Natural killer cell (primary cell): ENCODE results near the gene SBK3. TPM values are rescaled to one million over a fixed set of nuclear protein-coding genes. Genes with fewer than 3 reads are reported as not detected.

Source experiments
- ATAC-seq, 3 donors: fragments of 150-1000 bp in 2 of 3; fragments of 200-7000 bp in 1 of 3; cut with Tn5 transposase; 1 replicate in 1 of 3; 2 replicates in 2 of 3; pipeline ENCODE4 v1.10.0; 2021; ENCODE audit warnings: mild to moderate bottlenecking in 2 of 3, moderate library complexity in 2 of 3
- DNase-seq, 2 donors: peaks; one replicate each; pipeline versions ENCODE4 v3.0.0 to v3.0.0-alpha.2; 2013 to 2021; ENCODE audit warnings: mixed read lengths in 1 of 2
- H3K27ac ChIP-seq: one replicate; pipeline ENCODE4 v1.5.1; 2013; ENCODE audit warnings: mild to moderate bottlenecking, low read length
- H3K27me3 ChIP-seq: one replicate; pipeline ENCODE4 v1.6.1; 2013; ENCODE audit warnings: low read length; ENCODE audit not compliant: control insufficient read depth, insufficient read depth
- H3K36me3 ChIP-seq: one replicate; pipeline ENCODE4 v1.6.1; 2013; ENCODE audit warnings: low read length; ENCODE audit not compliant: control insufficient read depth, insufficient read depth
- H3K4me1 ChIP-seq: one replicate; pipeline ENCODE4 v1.6.1; 2013; ENCODE audit warnings: low read length; ENCODE audit not compliant: control insufficient read depth, insufficient read depth
- H3K4me3 ChIP-seq: one replicate; pipeline ENCODE4 v1.5.1; 2013; ENCODE audit warnings: low read length
- H3K9me3 ChIP-seq: one replicate; pipeline ENCODE4 v1.6.1; 2013; ENCODE audit warnings: low read length; ENCODE audit not compliant: control insufficient read depth, insufficient read depth
- H3K27ac Mint-ChIP-seq, 2 donors: one replicate each; pipeline ENCODE4 v1.8.0; 2022; ENCODE audit warnings: mild to moderate bottlenecking in 2 of 2, mixed read lengths in 2 of 2, moderate library complexity in 1 of 2
- H3K27me3 Mint-ChIP-seq, 2 donors: one replicate each; pipeline ENCODE4 v1.8.0; 2022; ENCODE audit warnings: low read depth in 2 of 2, mixed read lengths in 2 of 2
- H3K36me3 Mint-ChIP-seq: one replicate; pipeline ENCODE4 v1.8.0; 2022; ENCODE audit warnings: mixed read lengths
- H3K4me1 Mint-ChIP-seq, 2 donors: one replicate each; pipeline ENCODE4 v1.8.0; 2022; ENCODE audit warnings: mixed read lengths in 2 of 2
- H3K4me3 Mint-ChIP-seq: one replicate; pipeline ENCODE4 v1.8.0; 2022; ENCODE audit warnings: mild to moderate bottlenecking, moderate library complexity, mixed read lengths
- H3K9me3 Mint-ChIP-seq, 2 donors: one replicate each; pipeline ENCODE4 v1.8.0; 2022; ENCODE audit warnings: mixed read lengths in 2 of 2
- WGBS: methylation state at CpG from one replicate; pipeline ENCODE4 v1.1.7; 2013; ENCODE audit warnings: missing lambda C conversion rate; ENCODE audit not compliant: insufficient coverage; 5-methylcytosine and 5-hydroxymethylcytosine counted together
- intact Hi-C: fragments of 100-400 bp; cut with micrococcal nuclease; formaldehyde crosslinking; loops from one replicate; pipeline ENCODE4 v1.14.2; 2022
- total RNA-seq, 4 donors: library from RNA; stranded (reverse); fragments of 120-200 nt in 1 of 4; gene quantifications; one replicate each; pipeline versions ENCODE4 v1.2.3 to v1.2.4, GENCODE V29; 2013 to 2022
- TF ChIP-seq, protein P1 (sequence below): fragments of 200-600 bp; IDR thresholded peaks from one replicate; pipeline ENCODE4 v1.8.0; 2022; ENCODE audit warnings: antibody characterized with exemption

SBK3 gene
- total RNA-seq, result not detected
- total RNA-seq (2013), result not detected

- Mint-ChIP-seq H3K4me3 (no peak within 1 kb of the TSS), H3K36me3 (no peaks in the 10 kb centered on the region), H3K9me3 (no peaks in the 10 kb centered on the region), H3K27ac (no peak within 1 kb of the TSS), H3K27me3 (peaks cover 0 to 27% of the 10 kb centered on the region in 2 donors), H3K4me1 (no peaks in the 10 kb centered on the region)
- Histone ChIP-seq H3K4me3 (no peak within 1 kb of the TSS), H3K27ac (no peak within 1 kb of the TSS), H3K9me3 (no peaks in the 10 kb centered on the region), H3K27me3 (peaks cover 4% of the 10 kb centered on the region), H3K36me3 (no peaks in the 10 kb centered on the region), H3K4me1 (no peaks in the 10 kb centered on the region)
- intact Hi-C loops, result no loop called here
- WGBS, result 95% methylated on average over 10 of the region's 10 CpGs
- TF ChIP-seq, protein P1, sequence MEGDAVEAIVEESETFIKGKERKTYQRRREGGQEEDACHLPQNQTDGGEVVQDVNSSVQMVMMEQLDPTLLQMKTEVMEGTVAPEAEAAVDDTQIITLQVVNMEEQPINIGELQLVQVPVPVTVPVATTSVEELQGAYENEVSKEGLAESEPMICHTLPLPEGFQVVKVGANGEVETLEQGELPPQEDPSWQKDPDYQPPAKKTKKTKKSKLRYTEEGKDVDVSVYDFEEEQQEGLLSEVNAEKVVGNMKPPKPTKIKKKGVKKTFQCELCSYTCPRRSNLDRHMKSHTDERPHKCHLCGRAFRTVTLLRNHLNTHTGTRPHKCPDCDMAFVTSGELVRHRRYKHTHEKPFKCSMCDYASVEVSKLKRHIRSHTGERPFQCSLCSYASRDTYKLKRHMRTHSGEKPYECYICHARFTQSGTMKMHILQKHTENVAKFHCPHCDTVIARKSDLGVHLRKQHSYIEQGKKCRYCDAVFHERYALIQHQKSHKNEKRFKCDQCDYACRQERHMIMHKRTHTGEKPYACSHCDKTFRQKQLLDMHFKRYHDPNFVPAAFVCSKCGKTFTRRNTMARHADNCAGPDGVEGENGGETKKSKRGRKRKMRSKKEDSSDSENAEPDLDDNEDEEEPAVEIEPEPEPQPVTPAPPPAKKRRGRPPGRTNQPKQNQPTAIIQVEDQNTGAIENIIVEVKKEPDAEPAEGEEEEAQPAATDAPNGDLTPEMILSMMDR, result no peak
- DNase-seq (no peak), ATAC-seq (no peak)
Observed at GRCh38 chr19:55545443-55545842, at the start of gene SBK3. SBK3 (minus strand) TSS chr19:55545543; CDS start chr19:55545543, 0 bp downstream.

DNA sequence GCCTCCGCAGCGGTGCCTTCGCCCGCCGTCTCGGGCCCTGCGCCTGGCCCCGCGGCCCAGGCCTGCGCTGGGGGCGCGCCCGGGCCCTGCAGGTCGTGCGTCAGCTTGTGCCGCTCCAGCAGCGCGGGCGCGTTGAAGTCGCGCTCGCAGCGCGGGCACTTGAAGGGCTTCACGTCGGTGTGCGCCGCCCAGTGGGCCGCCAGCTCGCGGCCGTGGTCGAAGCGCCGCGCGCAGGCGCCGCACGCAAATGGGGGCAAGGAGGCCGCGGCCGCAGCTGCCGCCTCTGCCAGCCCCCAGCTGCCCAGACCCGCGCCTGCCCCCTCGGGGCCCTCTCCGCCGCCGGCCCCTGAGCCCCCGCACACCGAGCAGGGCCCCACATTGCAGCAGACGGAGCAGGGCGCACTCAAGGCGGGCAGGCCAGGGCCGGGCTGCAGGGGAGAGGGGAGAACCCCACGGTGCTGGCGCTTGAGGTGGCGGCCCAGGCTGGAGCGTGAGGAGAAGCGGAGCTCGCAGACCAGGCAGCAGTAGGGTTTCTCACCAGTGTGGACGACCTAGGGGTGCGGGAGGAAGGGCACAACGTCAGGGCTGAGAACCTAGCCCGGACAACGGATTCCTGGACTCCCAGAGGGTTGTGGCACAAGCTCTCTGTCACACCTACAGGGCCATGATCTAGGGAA is 47.9 kb upstream of the SBK3 start:
- no peaks in the 10 kb centered on the region for H3K9me3 Mint-ChIP-seq
- TF ChIP-seq, protein P1, result no peak
- H3K4me3 Mint-ChIP-seq, result no peak overlapping the region
- peaks cover 0 to 12% of the 10 kb centered on the region in 2 donors for H3K27me3 Mint-ChIP-seq
- no peak overlapping the region for H3K27ac Mint-ChIP-seq
- Histone ChIP-seq H3K9me3 (no peaks in the 10 kb centered on the region), H3K27ac (no peak overlapping the region), H3K36me3 (peaks cover 5% of the 10 kb centered on the region), H3K4me3 (no peak overlapping the region), H3K4me1 (peaks cover under 1% of the 10 kb centered on the region), H3K27me3 (no peaks in the 10 kb centered on the region)
- peaks cover 0 to 3% of the 10 kb centered on the region in 2 donors for H3K4me1 Mint-ChIP-seq
- no peaks in the 10 kb centered on the region for H3K36me3 Mint-ChIP-seq
- 97% methylated on average over 68 of the region's 68 CpGs for WGBS
- no peak for DNase-seq
- intact Hi-C loops, result no loop called here
- ATAC-seq, result no peak

GRCh38 chr19:55592391-55593090 is 47.2 kb upstream of the SBK3 start:
- peaks cover 5% of the 10 kb centered on the region for H3K36me3 ChIP-seq
- no peaks in the 10 kb centered on the region for H3K27me3 ChIP-seq
- H3K4me3 ChIP-seq, result no peak overlapping the region
- no peaks in the 10 kb centered on the region for H3K4me1 Mint-ChIP-seq
- H3K4me3 Mint-ChIP-seq, result no peak overlapping the region
- H3K4me1 ChIP-seq, result peaks cover 8% of the 10 kb centered on the region
- no peak overlapping the region for H3K27ac Mint-ChIP-seq
- H3K27ac ChIP-seq, result no peak overlapping the region
- intact Hi-C loops, result no loop called here
- no peak for DNase-seq
- ATAC-seq, result no peak
- 97% methylated on average over 73 of the region's 73 CpGs for WGBS
- no peaks in the 10 kb centered on the region for H3K36me3 Mint-ChIP-seq
- TF ChIP-seq, protein P1, result no peak
- H3K9me3 ChIP-seq, result no peaks in the 10 kb centered on the region
- H3K9me3 Mint-ChIP-seq, result no peaks in the 10 kb centered on the region
- H3K27me3 Mint-ChIP-seq, result peaks cover 0 to 12% of the 10 kb centered on the region in 2 donors
